Measurements from ENCODE around the gene CORO1A. TPM values are rescaled to one million over a fixed set of nuclear protein-coding genes. Genes with fewer than 3 reads are reported as not detected.

CORO1A gene
- polyA plus RNA-seq, 1 donor from 2014 or later: 106 TPM

DNA sequence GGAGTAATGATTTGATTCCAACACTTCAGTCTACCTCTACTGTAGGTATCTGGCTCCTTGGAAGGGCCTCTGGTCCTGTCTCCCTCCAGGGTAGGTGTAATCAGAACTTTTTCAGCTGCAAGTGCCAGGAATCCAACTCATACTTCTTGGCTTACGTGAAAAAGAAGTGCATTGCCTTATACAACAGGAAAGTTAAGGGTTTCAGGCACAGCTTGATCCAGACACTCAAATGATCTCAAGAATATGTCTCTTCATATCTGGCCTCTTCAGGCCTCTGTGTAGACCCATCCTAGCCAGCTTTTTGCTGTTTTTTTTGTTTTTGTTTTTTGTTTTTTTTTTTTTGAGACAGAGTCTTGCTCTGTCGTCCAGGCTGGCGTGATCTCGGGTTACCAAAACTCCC, 4.2 kb upstream of the CORO1A start:
- Histone ChIP-seq H2AFZ (ENCODE audit: low read depth, low read length) (no peak overlapping the region), H3F3A (ENCODE audit: insufficient read depth, low read length, poor library complexity, severe bottlenecking) (no peaks in the 10 kb centered on the region), H3K9ac (ENCODE audit: low read length) (no peak overlapping the region), H3K79me2 (replicated peaks; ENCODE audit: insufficient read depth, low read length) (peaks cover 2% of the 10 kb centered on the region), H4K20me1 (ENCODE audit: insufficient read depth) (no peaks in the 10 kb centered on the region), H3K4me2 (ENCODE audit: low read length) (no peak overlapping the region), H3K9me3 (ENCODE audit: low read length) (no peaks in the 10 kb centered on the region), H3K4me3 (ENCODE audit: low read length) (no peak overlapping the region), H3K9me2 (ENCODE audit: insufficient read depth, low read length) (no peaks in the 10 kb centered on the region), H3K27ac (ENCODE audit: low read length) (no peak overlapping the region), H3K27me3 (ENCODE audit: insufficient read depth, low read depth, low read length) (no peaks in the 10 kb centered on the region), H3K36me3 (ENCODE audit: insufficient read depth, low read length) (no peaks in the 10 kb centered on the region)
- TF ChIP-seq RAD21 (conservative IDR thresholded peaks at IDR 0.05): no peak
- no peak for TF ChIP-seq MXI1 (conservative IDR thresholded peaks at IDR 0.05; ENCODE audit: poor library complexity, severe bottlenecking)
- TF ChIP-seq POLR2AphosphoS5 (IDR thresholded peaks at IDR 0.05): no peak
- TF ChIP-seq, protein P1, sequence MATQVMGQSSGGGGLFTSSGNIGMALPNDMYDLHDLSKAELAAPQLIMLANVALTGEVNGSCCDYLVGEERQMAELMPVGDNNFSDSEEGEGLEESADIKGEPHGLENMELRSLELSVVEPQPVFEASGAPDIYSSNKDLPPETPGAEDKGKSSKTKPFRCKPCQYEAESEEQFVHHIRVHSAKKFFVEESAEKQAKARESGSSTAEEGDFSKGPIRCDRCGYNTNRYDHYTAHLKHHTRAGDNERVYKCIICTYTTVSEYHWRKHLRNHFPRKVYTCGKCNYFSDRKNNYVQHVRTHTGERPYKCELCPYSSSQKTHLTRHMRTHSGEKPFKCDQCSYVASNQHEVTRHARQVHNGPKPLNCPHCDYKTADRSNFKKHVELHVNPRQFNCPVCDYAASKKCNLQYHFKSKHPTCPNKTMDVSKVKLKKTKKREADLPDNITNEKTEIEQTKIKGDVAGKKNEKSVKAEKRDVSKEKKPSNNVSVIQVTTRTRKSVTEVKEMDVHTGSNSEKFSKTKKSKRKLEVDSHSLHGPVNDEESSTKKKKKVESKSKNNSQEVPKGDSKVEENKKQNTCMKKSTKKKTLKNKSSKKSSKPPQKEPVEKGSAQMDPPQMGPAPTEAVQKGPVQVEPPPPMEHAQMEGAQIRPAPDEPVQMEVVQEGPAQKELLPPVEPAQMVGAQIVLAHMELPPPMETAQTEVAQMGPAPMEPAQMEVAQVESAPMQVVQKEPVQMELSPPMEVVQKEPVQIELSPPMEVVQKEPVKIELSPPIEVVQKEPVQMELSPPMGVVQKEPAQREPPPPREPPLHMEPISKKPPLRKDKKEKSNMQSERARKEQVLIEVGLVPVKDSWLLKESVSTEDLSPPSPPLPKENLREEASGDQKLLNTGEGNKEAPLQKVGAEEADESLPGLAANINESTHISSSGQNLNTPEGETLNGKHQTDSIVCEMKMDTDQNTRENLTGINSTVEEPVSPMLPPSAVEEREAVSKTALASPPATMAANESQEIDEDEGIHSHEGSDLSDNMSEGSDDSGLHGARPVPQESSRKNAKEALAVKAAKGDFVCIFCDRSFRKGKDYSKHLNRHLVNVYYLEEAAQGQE (IDR thresholded peaks at IDR 0.05; ENCODE audit: borderline replicate concordance): no peak
- TF ChIP-seq, protein P2, sequence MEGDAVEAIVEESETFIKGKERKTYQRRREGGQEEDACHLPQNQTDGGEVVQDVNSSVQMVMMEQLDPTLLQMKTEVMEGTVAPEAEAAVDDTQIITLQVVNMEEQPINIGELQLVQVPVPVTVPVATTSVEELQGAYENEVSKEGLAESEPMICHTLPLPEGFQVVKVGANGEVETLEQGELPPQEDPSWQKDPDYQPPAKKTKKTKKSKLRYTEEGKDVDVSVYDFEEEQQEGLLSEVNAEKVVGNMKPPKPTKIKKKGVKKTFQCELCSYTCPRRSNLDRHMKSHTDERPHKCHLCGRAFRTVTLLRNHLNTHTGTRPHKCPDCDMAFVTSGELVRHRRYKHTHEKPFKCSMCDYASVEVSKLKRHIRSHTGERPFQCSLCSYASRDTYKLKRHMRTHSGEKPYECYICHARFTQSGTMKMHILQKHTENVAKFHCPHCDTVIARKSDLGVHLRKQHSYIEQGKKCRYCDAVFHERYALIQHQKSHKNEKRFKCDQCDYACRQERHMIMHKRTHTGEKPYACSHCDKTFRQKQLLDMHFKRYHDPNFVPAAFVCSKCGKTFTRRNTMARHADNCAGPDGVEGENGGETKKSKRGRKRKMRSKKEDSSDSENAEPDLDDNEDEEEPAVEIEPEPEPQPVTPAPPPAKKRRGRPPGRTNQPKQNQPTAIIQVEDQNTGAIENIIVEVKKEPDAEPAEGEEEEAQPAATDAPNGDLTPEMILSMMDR (IDR thresholded peaks at IDR 0.05; ENCODE audit: poor library complexity, severe bottlenecking): no peak
- TF ChIP-seq TAF1 (IDR thresholded peaks at IDR 0.05; ENCODE audit: low read depth): no peak
- no peak for TF ChIP-seq SMC3 (conservative IDR thresholded peaks at IDR 0.05; ENCODE audit: poor library complexity)
- no peak for TF ChIP-seq EP300 (conservative IDR thresholded peaks at IDR 0.05; ENCODE audit: poor library complexity, severe bottlenecking)
- TF ChIP-seq EZH2 (IDR thresholded peaks at IDR 0.05; ENCODE audit: borderline replicate concordance, insufficient read depth, low read length, poor library complexity, severe bottlenecking): no peak

GRCh38 chr16:30179931-30180330, 3.5 kb upstream of the CORO1A start:
- Histone ChIP-seq H3K9me3 (ENCODE audit: low read length) (no peaks in the 10 kb centered on the region), H3K27me3 (ENCODE audit: insufficient read depth, low read depth, low read length) (no peaks in the 10 kb centered on the region), H3K9me2 (ENCODE audit: insufficient read depth, low read length) (no peaks in the 10 kb centered on the region), H3K79me2 (replicated peaks; ENCODE audit: insufficient read depth, low read length) (peaks cover 9% of the 10 kb centered on the region), H3K4me3 (ENCODE audit: low read length) (no peak overlapping the region), H3K4me2 (ENCODE audit: low read length) (no peak overlapping the region), H4K20me1 (ENCODE audit: insufficient read depth) (no peaks in the 10 kb centered on the region), H3K36me3 (ENCODE audit: insufficient read depth, low read length) (no peaks in the 10 kb centered on the region), H2AFZ (ENCODE audit: low read depth, low read length) (no peak overlapping the region), H3K27ac (ENCODE audit: low read length) (no peak overlapping the region), H3F3A (ENCODE audit: insufficient read depth, low read length, poor library complexity, severe bottlenecking) (no peaks in the 10 kb centered on the region), H3K9ac (ENCODE audit: low read length) (no peak overlapping the region)
- TF ChIP-seq EP300 (conservative IDR thresholded peaks at IDR 0.05; ENCODE audit: poor library complexity, severe bottlenecking) (no peak), TAF1 (IDR thresholded peaks at IDR 0.05; ENCODE audit: low read depth) (no peak), POLR2AphosphoS5 (IDR thresholded peaks at IDR 0.05) (no peak), RAD21 (conservative IDR thresholded peaks at IDR 0.05) (no peak), EZH2 (IDR thresholded peaks at IDR 0.05; ENCODE audit: borderline replicate concordance, insufficient read depth, low read length, poor library complexity, severe bottlenecking) (no peak), MXI1 (conservative IDR thresholded peaks at IDR 0.05; ENCODE audit: poor library complexity, severe bottlenecking) (no peak), SMC3 (conservative IDR thresholded peaks at IDR 0.05; ENCODE audit: poor library complexity) (no peak)
- TF ChIP-seq, protein P2 (IDR thresholded peaks at IDR 0.05; ENCODE audit: poor library complexity, severe bottlenecking): no peak
- TF ChIP-seq, protein P1 (IDR thresholded peaks at IDR 0.05; ENCODE audit: borderline replicate concordance): no peak
